Esophagus muscularis mucosa (tissue), 4 donors: Measurements from ENCODE around the gene PATL1.

Source experiments
- CTCF ChIP-seq, 3 experiments: fragments of 200-600 bp in 2 of 3; fragments of 450-650 bp in 1 of 3; sonication (generic) in 2 of 3; IDR thresholded peaks; one replicate each; pipeline ENCODE4 v1.5.1; 2017 to 2019; ENCODE audit warnings: antibody characterized with exemption in 3 of 3, mild to moderate bottlenecking in 2 of 3, moderate library complexity in 1 of 3
- EP300 ChIP-seq: sonication (generic); formaldehyde crosslinking; IDR thresholded peaks from one replicate; pipeline ENCODE4 v1.6.1; 2017; ENCODE audit warnings: antibody characterized with exemption
- POLR2AphosphoS5 ChIP-seq, 2 donors: sonication (generic); formaldehyde crosslinking; IDR thresholded peaks; one replicate each; pipeline ENCODE4 v1.6.1; 2017; ENCODE audit warnings: antibody characterized with exemption in 2 of 2

- TF ChIP-seq CTCF (IDR thresholded peaks at IDR 0.05), result no peak
- no peak for TF ChIP-seq POLR2AphosphoS5 (IDR thresholded peaks at IDR 0.05)
- no peak for TF ChIP-seq EP300
Observed at GRCh38 chr11:59660621-59661020, 8.2 kb downstream of the PATL1 start.
